HCT116 (cell line): ENCODE measurements around the gene ERBB2. TPM values are rescaled to one million over a fixed set of nuclear protein-coding genes. Genes with fewer than 3 reads are reported as not detected.

Experiments
- ATAC-seq: fragments of 200-7000 bp; cut with Tn5 transposase; 2 replicates; pipeline ENCODE4 v1.9.1; 2020; ENCODE audit warnings: mild to moderate bottlenecking, moderate library complexity
- BruUV-seq: library from RNA; stranded (reverse); fragments of 400-500 nt; replicated peaks from 2 replicates; lab custom pipeline; 2021; lab: Mats Ljungman, UMichigan
- CTCF ChIA-PET: fragments of 300-600 bp; sonication (Branson Sonifier 250); formaldehyde crosslinking; loops from one replicate; lab custom pipeline; 2021; ENCODE audit warnings: antibody characterized with exemption; lab: Charles Lee
- POLR2A ChIA-PET: fragments of 300-600, 350-600 bp; sonication (Branson Sonifier 250); formaldehyde crosslinking; loops from one replicate; lab custom pipeline; 2021; ENCODE audit warnings: antibody characterized with exemption; lab: Charles Lee
- RAD21 ChIA-PET, 2 experiments: fragments of 300-600 bp; sonication (Branson Sonifier 250); formaldehyde crosslinking; loops; one replicate each; lab custom pipeline; 2023; ENCODE audit warnings: low total read pairs in 2 of 2; ENCODE audit not compliant: uncharacterized antibody in 2 of 2, unreplicated experiment in 2 of 2, low non-redundant PET in 1 of 2; lab: Charles Lee
- DNase-seq: peaks from one replicate; pipeline ENCODE4 v3.0.0-alpha.2; 2010; ENCODE audit warnings: low read depth, low spot score
- H2AFZ ChIP-seq: fragments of 200-600 bp; shearing (Covaris generic), sonication (generic); 2 replicates; pipeline ENCODE4 v1.6.1; 2017; ENCODE audit warnings: low read depth, mixed run types, mixed read lengths, antibody characterized with exemption, low read length; ENCODE audit not compliant: poor library complexity, severe bottlenecking
- H3K27ac ChIP-seq: 2 replicates; pipeline ENCODE4 v1.5.1; 2012; ENCODE audit warnings: low read depth, low read length
- H3K27me3 ChIP-seq: fragments of 200-600 bp; sonication (generic); 2 replicates; pipeline ENCODE4 v1.6.1; 2016; ENCODE audit warnings: mixed run types, low read length, mixed read lengths; ENCODE audit not compliant: insufficient read depth
- H3K36me3 ChIP-seq, 2 experiments: fragments of 200-500 bp in 1 of 2; fragments of 200-600 bp in 1 of 2; sonication (Bioruptor generic) in 1 of 2; sonication (generic) in 1 of 2; 2 replicates each; pipeline versions ENCODE4 v1.5.1 to v1.6.1; 2014 to 2016; ENCODE audit warnings: low read length in 2 of 2, inconsistent platforms in 1 of 2, mixed read lengths in 1 of 2, mixed run types in 1 of 2; ENCODE audit not compliant: insufficient read depth in 2 of 2, control insufficient read depth in 1 of 2
- H3K4me1 ChIP-seq, 2 experiments: fragments of 200-600 bp in 1 of 2; sonication (generic) in 1 of 2; 2 replicates each; pipeline versions ENCODE4 v1.5.1 to v1.6.1; 2012 to 2017; ENCODE audit warnings: low read length in 2 of 2, inconsistent platforms in 1 of 2, mild to moderate bottlenecking in 1 of 2, mixed read lengths in 1 of 2, mixed run types in 1 of 2, moderate library complexity in 1 of 2; ENCODE audit not compliant: insufficient read depth in 2 of 2, control insufficient read depth in 1 of 2
- H3K4me2 ChIP-seq: fragments of 200-600 bp; sonication (generic); 2 replicates; pipeline ENCODE4 v1.6.1; 2017; ENCODE audit warnings: mixed run types, low read length, mixed read lengths
- H3K4me3 ChIP-seq, 2 experiments: fragments of 200-600 bp in 1 of 2; sonication (generic) in 1 of 2; replicated peaks in 1 of 2; 2 replicates each; pipeline ENCODE4 v1.5.1; 2011 to 2016; ENCODE audit warnings: low read length in 2 of 2, control low read depth in 1 of 2, low read depth in 1 of 2, mild to moderate bottlenecking in 1 of 2, mixed read lengths in 1 of 2, mixed run types in 1 of 2
- H3K79me2 ChIP-seq: fragments of 200-600 bp; sonication (generic); 2 replicates; pipeline ENCODE4 v1.6.1; 2017; ENCODE audit warnings: mild to moderate bottlenecking, mixed run types, low read length, moderate library complexity, mixed read lengths; ENCODE audit not compliant: insufficient read depth
- H3K9ac ChIP-seq: fragments of 200-600 bp; sonication (generic); 2 replicates; pipeline ENCODE4 v1.6.1; 2016; ENCODE audit warnings: low read length, mixed read lengths
- H3K9me2 ChIP-seq: fragments of 200-600 bp; sonication (generic), shearing (Covaris generic); 2 replicates; pipeline ENCODE4 v1.6.1; 2017; ENCODE audit warnings: mixed run types, mild to moderate bottlenecking, moderate library complexity; ENCODE audit not compliant: insufficient read depth
- H3K9me3 ChIP-seq, 2 experiments: fragments of 200-500 bp in 1 of 2; fragments of 200-600 bp in 1 of 2; sonication (Bioruptor generic) in 1 of 2; sonication (generic) in 1 of 2; 2 replicates each; pipeline ENCODE4 v1.6.1; 2014 to 2017; ENCODE audit warnings: low read length in 2 of 2, mixed read lengths in 2 of 2, inconsistent platforms in 1 of 2, low read depth in 1 of 2, mild to moderate bottlenecking in 1 of 2, mixed run types in 1 of 2, moderate library complexity in 1 of 2; ENCODE audit not compliant: control insufficient read depth in 1 of 2, insufficient read depth in 1 of 2
- H4K20me1 ChIP-seq: fragments of 200-600 bp; sonication (generic), shearing (Covaris generic); 2 replicates; pipeline ENCODE4 v1.6.1; 2017; ENCODE audit warnings: mixed run types, mild to moderate bottlenecking, moderate library complexity; ENCODE audit not compliant: insufficient read depth
- ATF3 ChIP-seq: IDR thresholded peaks from 2 replicates; pipeline ENCODE4 v1.6.1; 2012
- CTCF ChIP-seq, 3 experiments: fragments of 200-600 bp in 1 of 3; sonication (generic) in 1 of 3; IDR thresholded peaks in 2 of 3; conservative IDR thresholded peaks in 1 of 3; 2 replicates each; pipeline ENCODE4 v1.5.1; 2012 to 2017; ENCODE audit warnings: low read depth in 2 of 3, low read length in 2 of 3, antibody characterized with exemption in 1 of 3, borderline replicate concordance in 1 of 3, control low read depth in 1 of 3, mild to moderate bottlenecking in 1 of 3, mixed read lengths in 1 of 3, mixed run types in 1 of 3, moderate library complexity in 1 of 3; ENCODE audit not compliant: insufficient read depth in 1 of 3
- EZH2phosphoT487 ChIP-seq: fragments of 200-600 bp; IDR thresholded peaks from 2 replicates; pipeline ENCODE4 v1.6.1; 2018; ENCODE audit warnings: antibody characterized with exemption, borderline replicate concordance
- FOSL1 ChIP-seq: IDR thresholded peaks from 2 replicates; pipeline ENCODE4 v1.6.1; 2012; ENCODE audit warnings: low read depth
- POLR2A ChIP-seq: IDR thresholded peaks from 2 replicates; pipeline ENCODE4 v1.7.0; 2011; ENCODE audit warnings: borderline replicate concordance; ENCODE audit not compliant: insufficient read depth, insufficient read length; ENCODE audit errors: extremely low read depth
- RAD21 ChIP-seq: IDR thresholded peaks from 2 replicates; pipeline ENCODE4 v1.6.1; 2012; ENCODE audit warnings: low read depth, mild to moderate bottlenecking
- REST ChIP-seq: IDR thresholded peaks from 2 replicates; pipeline ENCODE4 v1.6.1; 2012; ENCODE audit warnings: low read depth
- SRF ChIP-seq: IDR thresholded peaks from 2 replicates; pipeline ENCODE4 v1.6.1; 2012; ENCODE audit warnings: low read depth
- TCF7L2 ChIP-seq: IDR thresholded peaks from 2 replicates; pipeline ENCODE4 v1.7.0; 2011; ENCODE audit warnings: borderline replicate concordance, inconsistent platforms; ENCODE audit not compliant: insufficient read depth, insufficient read length; ENCODE audit errors: extremely low read depth
- ZNF274 ChIP-seq: fragments of 200-500 bp; sonication (Bioruptor generic); IDR thresholded peaks from 2 replicates; pipeline ENCODE4 v1.6.1; 2014; ENCODE audit warnings: mild to moderate bottlenecking, low read depth, low read length, inconsistent platforms
- intact Hi-C: fragments of 100-400 bp; cut with micrococcal nuclease; formaldehyde crosslinking; loops from 2 replicates; pipeline ENCODE4 v1.10.0; 2022
- total RNA-seq: library from RNA; stranded (reverse); gene quantifications from one replicate; pipeline ENCODE4 v1.2.1, GENCODE V29; 2021; ENCODE audit not compliant: unreplicated experiment

ERBB2 gene
- total RNA-seq, 1 experiment from 2014 or later: 75.8 TPM

GRCh38 chr17:39727556-39727955 lies 27.7 kb downstream of the ERBB2 start:
- Histone ChIP-seq H3K4me2 (no peak overlapping the region), H3K79me2 (peaks cover 10% of the 10 kb centered on the region; the same call in 1 of the 2 replicates), H3K27ac (no peak overlapping the region), H3K9me2 (no peaks in the 10 kb centered on the region), H3K9ac (no peak overlapping the region), H3K9me3 (no peaks in the 10 kb centered on the region), H3K4me1 (peaks cover 6 to 33% of the 10 kb centered on the region in 2 experiments; a peak in 3 of 4 replicates), H4K20me1 (no peaks in the 10 kb centered on the region), H3K4me3 (no peak overlapping the region), H3K27me3 (no peaks in the 10 kb centered on the region), H3K36me3 (peaks cover 3 to 22% of the 10 kb centered on the region in 2 experiments; a peak in 2 of 4 replicates), H2AFZ (no peak overlapping the region)
- BruUV-seq: no TSS peak
- intact Hi-C loops: no loop called here
- CTCF ChIA-PET: interaction anchor here (3.3 kb wide), 1 partner anchor 9 kb away, joined by 27 read pairs; no protein-coding TSS in a partner anchor
- no peak for TF ChIP-seq FOSL1
- no peak for TF ChIP-seq POLR2A
- no peak for TF ChIP-seq CTCF (IDR thresholded peaks at IDR 0.05 in 2 of 3, conservative IDR thresholded peaks at IDR 0.05 in 1 of 3; ENCODE audit: borderline replicate concordance in 1 of 3, insufficient read depth in 1 of 3, low read depth in 2 of 3, low read length in 2 of 3)
- no peak for TF ChIP-seq ATF3
- no peak for TF ChIP-seq ZNF274
- no peak for TF ChIP-seq EZH2phosphoT487
- no peak for TF ChIP-seq SRF
- no peak for TF ChIP-seq REST
- TF ChIP-seq TCF7L2: no peak
- TF ChIP-seq RAD21: no peak
- ATAC-seq: no peak
- no peak for DNase-seq
- POLR2A ChIA-PET: no interaction called here
- RAD21 ChIA-PET: no interaction called here
